Stimulated activated CD8-positive, alpha-beta memory T cell treated with anti-CD3 and anti-CD28 coated beads, Interleukin-2, amount 100 ng/mL, for 1 hour (primary cell): ENCODE measurements around the gene STYXL1.
"Not testable (repeated sequence)": the region's sequence is repeated elsewhere in the genome, so short reads cannot be mapped to it uniquely, and the experiment has no call there.

Experiments
- DNase-seq, 2 donors: peaks; one replicate each; pipeline ENCODE4 v3.0.0-alpha.2; 2020; ENCODE audit warnings: low read depth in 2 of 2

STYXL1 gene

GRCh38 chr7:76066716-76067503, 19.1 kb upstream of the STYXL1 start:
- no peak for DNase-seq

GRCh38 chr7:76065016-76065612, 17.3 kb upstream of the STYXL1 start:
- no peak for DNase-seq

- DNase-seq: no peak
Measured at GRCh38 chr7:76064208-76064970, 16.6 kb upstream of the STYXL1 start.

- DNase-seq: no peak
Measured at GRCh38 chr7:76063525-76063924, 15.7 kb upstream of the STYXL1 start.

- no peak for DNase-seq
Measured at GRCh38 chr7:76063114-76063513, 15.3 kb upstream of the STYXL1 start.

GRCh38 chr7:76062254-76062653, 14.5 kb upstream of the STYXL1 start:
- no peak for DNase-seq

- no peak for DNase-seq
Measured at GRCh38 chr7:76060842-76061241, 13.0 kb upstream of the STYXL1 start.

GRCh38 chr7:76058745-76059144, 10.9 kb upstream of the STYXL1 start:
- not testable (repeated sequence) for DNase-seq

- no peak for DNase-seq
Measured at GRCh38 chr7:76057813-76058145, 10.0 kb upstream of the STYXL1 start.

- no peak for DNase-seq
Measured at GRCh38 chr7:76057103-76057812, 9.5 kb upstream of the STYXL1 start.

GRCh38 chr7:76056241-76056640, 8.4 kb upstream of the STYXL1 start:
- DNase-seq: no peak

GRCh38 chr7:76054123-76055120, 6.6 kb upstream of the STYXL1 start:
- no peak for DNase-seq

- DNase-seq: no peak
Measured at GRCh38 chr7:76053461-76053860, 5.7 kb upstream of the STYXL1 start.

GRCh38 chr7:76052681-76053080, 4.9 kb upstream of the STYXL1 start:
- DNase-seq: not testable (repeated sequence)

- DNase-seq: no peak
Measured at GRCh38 chr7:76051840-76052239, 4.0 kb upstream of the STYXL1 start.

GRCh38 chr7:76050545-76050944, 2.7 kb upstream of the STYXL1 start:
- DNase-seq: no peak

GRCh38 chr7:76049295-76049694, 1.5 kb upstream of the STYXL1 start:
- no peak for DNase-seq

- no peak for DNase-seq
Measured at GRCh38 chr7:76048668-76048988, 828 bp upstream of the STYXL1 start.

- no peak for DNase-seq
Measured at GRCh38 chr7:76047305-76047810, 442 bp downstream of the STYXL1 start.

- no peak for DNase-seq
Measured at GRCh38 chr7:76044375-76044865, 3.4 kb downstream of the STYXL1 start.

GRCh38 chr7:76040126-76040525, 7.7 kb downstream of the STYXL1 start:
- no peak for DNase-seq
